ENCODE data around the gene ALCAM.
A peak's percentile ranks its signal among the peaks of the same experiment; 100 is the strongest.

The ALCAM gene

GRCh38 chr3:105526360-105527111 lies 159.8 kb downstream of the ALCAM start:
- peak in 16 of 58 donors; percentile 1 to 70 (median 34) for DNase-seq

GRCh38 chr3:105527535-105527934 lies 160.8 kb downstream of the ALCAM start:
- no peak for DNase-seq

- no peak for DNase-seq
Observed at GRCh38 chr3:105527949-105528348, 161.2 kb downstream of the ALCAM start.

GRCh38 chr3:105528955-105529354 lies 162.2 kb downstream of the ALCAM start:
- DNase-seq, result no peak

- DNase-seq, result no peak
Observed at GRCh38 chr3:105529456-105529855, 162.7 kb downstream of the ALCAM start.

GRCh38 chr3:105532251-105532650 lies 165.5 kb downstream of the ALCAM start:
- no peak for DNase-seq

GRCh38 chr3:105533960-105534359 lies 167.3 kb downstream of the ALCAM start:
- no peak for DNase-seq

- no peak for DNase-seq
Observed at GRCh38 chr3:105534491-105534890, 167.8 kb downstream of the ALCAM start.

GRCh38 chr3:105537371-105538080 lies 170.8 kb downstream of the ALCAM start:
- DNase-seq, result no peak

GRCh38 chr3:105538483-105538882 lies 171.8 kb downstream of the ALCAM start:
- DNase-seq, result no peak

GRCh38 chr3:105539897-105540296 lies 173.2 kb downstream of the ALCAM start:
- no peak for DNase-seq

GRCh38 chr3:105542282-105543019 lies 175.7 kb downstream of the ALCAM start:
- DNase-seq, result no peak

GRCh38 chr3:105545051-105545450 lies 178.3 kb downstream of the ALCAM start:
- DNase-seq, result no peak

- no peak for DNase-seq
Observed at GRCh38 chr3:105553851-105554250, 187.1 kb downstream of the ALCAM start.

GRCh38 chr3:105555206-105555605 lies 188.5 kb downstream of the ALCAM start:
- DNase-seq, result no peak

- no peak for DNase-seq
Observed at GRCh38 chr3:105559856-105560255, 193.1 kb downstream of the ALCAM start.

- DNase-seq, result no peak
Observed at GRCh38 chr3:105561876-105562275, 195.2 kb downstream of the ALCAM start.

GRCh38 chr3:105564546-105565288 lies 198.0 kb downstream of the ALCAM start:
- no peak for DNase-seq

- no peak for DNase-seq
Observed at GRCh38 chr3:105571005-105571404, 204.3 kb downstream of the ALCAM start.

GRCh38 chr3:105572501-105572900 lies 205.8 kb downstream of the ALCAM start:
- DNase-seq, result no peak

GRCh38 chr3:105579439-105579838 lies 212.7 kb downstream of the ALCAM start:
- no peak for DNase-seq
